GDM1 (cell line): ENCODE results near the gene ZMIZ2.
"Not testable (repeated sequence)": the region's sequence is repeated elsewhere in the genome, so short reads cannot be mapped to it uniquely, and the experiment has no call there.

Experiments
- DNase-seq: peaks from one replicate; lab custom pipeline; 2025; lab: John Stamatoyannopoulos, UW

Gene ZMIZ2

GRCh38 chr7:44803828-44804519, 55.3 kb downstream of the ZMIZ2 start:
- not testable (repeated sequence) for DNase-seq

GRCh38 chr7:44805950-44806349, 57.3 kb downstream of the ZMIZ2 start:
- no peak for DNase-seq

- no peak for DNase-seq
Observed at GRCh38 chr7:44808914-44809393, 60.3 kb downstream of the ZMIZ2 start.

GRCh38 chr7:44811093-44811492, 62.4 kb downstream of the ZMIZ2 start:
- DNase-seq = no peak

GRCh38 chr7:44811571-44811970, 62.9 kb downstream of the ZMIZ2 start:
- no peak for DNase-seq

- DNase-seq = no peak
Observed at GRCh38 chr7:44814919-44815318, 66.3 kb downstream of the ZMIZ2 start.

GRCh38 chr7:44819292-44819691, 70.6 kb downstream of the ZMIZ2 start:
- DNase-seq = no peak
